NCI-H2029 (cell line): ENCODE results near the gene SPHKAP.
"Not testable (repeated sequence)": the region's sequence is repeated elsewhere in the genome, so short reads cannot be mapped to it uniquely, and the experiment has no call there.

Experiments used
- DNase-seq: peaks from one replicate; lab custom pipeline; 2025; lab: John Stamatoyannopoulos, UW

The SPHKAP gene

DNA sequence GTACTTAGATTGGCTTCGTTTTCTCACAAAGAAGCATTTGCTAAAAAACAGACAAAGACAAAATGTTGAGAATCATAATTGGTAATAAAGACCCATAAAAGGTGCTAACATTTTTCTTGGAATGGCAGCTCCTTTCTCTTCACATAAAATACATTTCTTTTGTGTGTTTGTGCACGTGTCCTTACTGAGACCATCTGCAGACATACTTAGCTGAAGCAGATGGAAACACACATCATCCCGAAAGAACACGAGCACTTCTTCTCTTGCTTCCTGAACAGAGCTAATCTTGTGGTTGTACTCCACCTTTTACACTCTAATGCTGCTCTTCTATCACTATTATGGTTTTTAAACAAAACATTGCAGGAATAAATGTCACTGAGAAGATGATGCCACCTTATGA, 142.5 kb downstream of the SPHKAP start:
- no peak for DNase-seq

GRCh38 chr2:228037915-228038314, 143.6 kb downstream of the SPHKAP start:
- DNase-seq, result no peak

GRCh38 chr2:228023619-228024018, 157.9 kb downstream of the SPHKAP start:
- no peak for DNase-seq

- no peak for DNase-seq
These were observed 163.2 kb downstream of the SPHKAP start for GRCh38 chr2:228018311-228018710.

DNA sequence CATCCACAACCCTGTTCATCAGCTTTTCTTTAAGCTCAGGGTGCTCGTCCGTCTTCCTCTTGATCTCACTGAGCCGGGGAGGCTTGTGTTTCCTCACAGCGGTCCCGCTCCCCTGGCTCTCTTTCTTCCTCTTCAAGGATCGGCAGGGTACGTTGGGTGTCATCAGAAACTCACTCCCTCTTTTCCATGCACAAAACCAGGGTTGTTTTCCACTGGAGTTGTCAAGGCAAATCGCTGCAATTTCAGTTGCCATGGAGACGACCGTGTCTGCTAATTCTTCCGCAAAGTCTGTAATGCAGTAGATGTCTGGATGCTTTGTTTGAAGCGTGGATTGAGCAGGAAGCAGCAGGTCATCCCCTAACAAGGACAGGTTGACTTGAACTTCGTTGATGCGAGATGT, 163.7 kb downstream of the SPHKAP start:
- no peak for DNase-seq

GRCh38 chr2:228016402-228016801, 165.1 kb downstream of the SPHKAP start:
- DNase-seq, result no peak

- DNase-seq, result no peak
These were observed 165.7 kb downstream of the SPHKAP start for GRCh38 chr2:228015741-228016140.

DNA sequence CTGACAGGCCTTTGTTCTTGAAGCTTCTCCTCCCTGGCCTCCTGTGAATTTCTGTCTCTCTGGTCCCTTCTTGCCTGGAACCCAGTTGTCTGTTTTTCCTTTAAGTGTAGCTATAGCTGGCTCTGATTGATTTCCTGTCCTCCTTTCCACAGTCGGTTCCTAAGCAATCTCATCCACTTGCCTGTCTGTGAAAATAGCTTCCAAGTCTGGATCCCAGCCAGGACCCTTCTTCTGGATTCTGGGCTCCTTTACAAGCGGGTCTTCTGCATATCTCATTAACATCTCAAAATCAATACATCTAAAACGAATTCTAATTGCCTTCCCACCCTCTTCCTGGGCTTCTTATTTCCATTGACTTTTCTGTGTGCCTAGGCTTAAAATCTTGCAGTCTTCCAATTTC, 185.1 kb downstream of the SPHKAP start:
- DNase-seq, result no peak

DNA sequence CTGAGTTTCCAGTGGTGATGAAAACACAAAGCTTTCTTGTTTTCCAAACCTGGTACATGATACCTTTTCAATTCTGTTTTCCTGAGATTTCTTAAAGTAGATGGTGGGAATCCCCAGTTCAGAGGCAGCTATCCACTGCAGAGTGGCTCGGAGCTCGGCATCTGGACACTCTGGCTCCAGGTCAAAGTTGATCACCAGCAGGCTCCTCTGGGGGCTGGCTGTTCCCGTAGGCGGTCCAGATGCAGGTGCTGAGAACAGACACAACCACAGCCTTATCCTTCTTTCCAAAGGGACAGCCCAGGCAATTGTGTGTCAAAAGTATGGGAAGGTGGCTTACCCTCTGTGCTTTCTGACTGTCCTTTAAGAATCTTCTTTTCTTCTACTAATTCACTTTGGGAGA, 190.6 kb downstream of the SPHKAP start:
- no peak for DNase-seq

GRCh38 chr2:227973241-227973640, 208.2 kb downstream of the SPHKAP start:
- no peak for DNase-seq

GRCh38 chr2:227971619-227972230, 209.8 kb downstream of the SPHKAP start:
- DNase-seq, result no peak

GRCh38 chr2:227960317-227960716, 221.2 kb downstream of the SPHKAP start:
- DNase-seq, result no peak

GRCh38 chr2:227942965-227943364, 238.5 kb downstream of the SPHKAP start:
- DNase-seq, result no peak

- no peak for DNase-seq
These were observed 239.5 kb downstream of the SPHKAP start for GRCh38 chr2:227942021-227942420.

- no peak for DNase-seq
These were observed 242.0 kb downstream of the SPHKAP start for GRCh38 chr2:227939271-227940027.

DNA sequence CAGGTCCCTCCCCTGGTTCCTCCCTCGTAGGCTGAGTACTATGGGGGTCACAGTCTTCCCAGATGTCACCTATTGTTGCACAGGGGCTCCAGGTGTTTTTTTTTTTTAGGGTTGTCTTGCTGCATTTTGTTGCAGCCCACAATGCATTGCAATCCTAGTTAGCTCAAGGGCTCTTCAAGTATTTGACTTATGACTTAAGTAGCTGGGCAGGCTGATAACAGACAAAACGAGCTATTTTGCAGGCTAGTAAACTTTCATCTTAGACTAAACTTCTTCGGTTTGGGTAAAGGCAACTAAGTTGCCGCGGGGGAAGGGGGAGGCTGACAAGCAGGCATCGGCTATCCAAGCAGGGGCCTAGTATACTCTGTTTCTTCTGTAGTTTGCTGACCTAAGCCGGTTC, 245.2 kb downstream of the SPHKAP start:
- DNase-seq, result not testable (repeated sequence)

DNA sequence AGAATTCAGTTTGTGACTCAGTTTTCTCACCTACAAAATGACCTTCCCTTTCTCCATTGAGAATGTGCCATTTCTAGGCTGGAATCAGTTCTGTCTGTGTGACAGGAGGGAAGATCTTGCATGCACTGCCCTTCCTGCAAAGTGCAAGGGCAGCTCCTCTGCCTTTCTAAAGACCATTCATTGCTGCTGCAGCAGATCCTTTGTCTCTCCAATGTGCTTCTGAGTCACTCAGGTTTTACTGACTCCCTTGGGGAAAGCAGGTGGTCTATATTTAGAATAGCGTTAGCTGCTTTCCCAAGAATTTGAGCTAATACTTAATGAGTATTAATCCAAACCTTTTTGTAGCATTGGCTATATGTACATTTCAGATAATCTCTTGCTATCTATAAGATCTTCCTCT, 247.6 kb downstream of the SPHKAP start:
- no peak for DNase-seq

- DNase-seq, result no peak
These were observed 249.1 kb downstream of the SPHKAP start for GRCh38 chr2:227932403-227932802.

DNA sequence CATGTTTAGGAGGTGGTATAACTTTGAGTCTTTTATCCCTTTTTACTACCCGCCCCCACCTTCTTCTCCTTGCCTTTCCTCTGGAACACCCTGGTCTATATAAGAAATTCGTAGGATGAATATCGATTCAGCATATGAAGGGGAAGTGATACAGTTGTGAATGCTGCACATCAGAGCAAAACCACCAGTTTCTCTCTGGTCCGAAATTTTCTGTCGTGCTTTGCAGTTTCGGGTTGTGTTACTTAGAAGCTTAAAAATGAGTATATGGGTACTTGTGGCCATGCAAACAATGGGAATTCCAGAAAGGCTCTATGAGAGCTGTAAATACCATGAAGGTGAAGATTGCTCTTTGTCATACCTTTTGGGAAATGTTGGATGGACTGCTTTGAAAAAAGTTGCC, 249.5 kb downstream of the SPHKAP start:
- no peak for DNase-seq
